K562 (cell line): Measurements from ENCODE around the gene LILRA6. TPM values are rescaled to one million over a fixed set of nuclear protein-coding genes. Genes with fewer than 3 reads are reported as not detected.

Experiments used
- ATAC-seq: fragments of 200-7000 bp; cut with Tn5 transposase; 3 replicates; pipeline ENCODE4 v1.9.1; 2020; ENCODE audit warnings: moderate library complexity
- BruUV-seq: library from RNA; stranded (reverse); fragments of 400-500 nt; replicated peaks from 2 replicates; lab custom pipeline; 2021; lab: Mats Ljungman, UMichigan
- CTCF ChIA-PET: fragments of 300-600 bp; formaldehyde crosslinking; extraction: SDS; loops from one replicate; lab custom pipeline; 2021; ENCODE audit warnings: low intra/inter-chr PET ratio; lab: Yijun Ruan, JAX
- POLR2A ChIA-PET: fragments of 300-600, 350-650 bp; sonication (Branson Sonifier 250); formaldehyde crosslinking; extraction: SDS; loops from one replicate; lab custom pipeline; 2021; ENCODE audit warnings: antibody characterized with exemption, inconsistent platforms; lab: Yijun Ruan, JAX
- DNase-seq, 4 experiments: peaks; one replicate each; pipeline versions ENCODE4 v3.0.0 to v3.0.0-alpha.2; 2011 to 2018; ENCODE audit warnings: low spot score in 3 of 4, mixed read lengths in 3 of 4; ENCODE audit errors: extremely low read depth in 1 of 4
- FAIRE-seq: peaks from 2 replicates; lab custom pipeline; 2011; peaks lifted over from hg19 to GRCh38; lab: Jason Lieb, UNC
- H2AFZ ChIP-seq: 2 replicates; pipeline ENCODE4 v1.6.0; 2011; ENCODE audit warnings: low read depth, low read length, control low read depth, inconsistent platforms
- H3K27ac ChIP-seq: fragments of 200-600 bp; 3 replicates; pipeline ENCODE4 v1.8.0; 2011; ENCODE audit warnings: low read depth, mild to moderate bottlenecking, control low read depth, inconsistent platforms, low read length, moderate library complexity, mixed read lengths; ENCODE audit errors: extremely low read depth
- H3K27me3 ChIP-seq, 2 experiments: fragments of 300-600 bp in 1 of 2; 2 replicates in 1 of 2; 3 replicates in 1 of 2; pipeline versions ENCODE4 v1.6.0 to v1.8.0; 2011; ENCODE audit warnings: inconsistent platforms in 2 of 2, low read length in 2 of 2, mild to moderate bottlenecking in 1 of 2, mixed read lengths in 1 of 2, moderate library complexity in 1 of 2; ENCODE audit not compliant: control insufficient read depth in 2 of 2, insufficient read depth in 2 of 2
- H3K36me3 ChIP-seq: fragments of 300-600 bp; 3 replicates; pipeline ENCODE4 v1.8.0; 2011; ENCODE audit warnings: mild to moderate bottlenecking, low read length, inconsistent platforms; ENCODE audit not compliant: control insufficient read depth, insufficient read depth
- H3K4me1 ChIP-seq, 2 experiments: fragments of 200-600 bp in 1 of 2; replicated peaks in 1 of 2; 2 replicates in 1 of 2; 3 replicates in 1 of 2; pipeline versions ENCODE4 v1.5.1 to v1.8.0; 2011; ENCODE audit warnings: inconsistent platforms in 2 of 2, low read length in 2 of 2, mild to moderate bottlenecking in 1 of 2, mixed read lengths in 1 of 2, moderate library complexity in 1 of 2; ENCODE audit not compliant: control insufficient read depth in 2 of 2, insufficient read depth in 2 of 2
- H3K4me2 ChIP-seq: 2 replicates; pipeline ENCODE4 v1.6.1; 2011; ENCODE audit warnings: low read length, control low read depth, inconsistent platforms, mixed read lengths; ENCODE audit not compliant: insufficient read depth
- H3K4me3 ChIP-seq: fragments of 200-600 bp; sonication (generic), shearing (Covaris generic); 2 replicates; pipeline ENCODE4 v1.5.1; 2016; ENCODE audit warnings: control low read depth, inconsistent platforms
- H3K79me2 ChIP-seq: fragments of 200-600 bp; 3 replicates; pipeline ENCODE4 v1.8.0; 2011; ENCODE audit warnings: low read length, inconsistent platforms; ENCODE audit not compliant: control insufficient read depth, insufficient read depth
- H3K9ac ChIP-seq, 2 experiments: 2 replicates each; pipeline versions ENCODE4 v1.6.0 to v1.6.1; 2011; ENCODE audit warnings: low read depth in 2 of 2, low read length in 2 of 2, control low read depth in 1 of 2, inconsistent platforms in 1 of 2, mild to moderate bottlenecking in 1 of 2, mixed read lengths in 1 of 2; ENCODE audit not compliant: insufficient read depth in 1 of 2
- H3K9me1 ChIP-seq: one replicate; pipeline ENCODE4 v1.6.0; 2011; ENCODE audit warnings: inconsistent platforms, mild to moderate bottlenecking, low read length, moderate library complexity; ENCODE audit not compliant: control insufficient read depth, insufficient read depth
- H3K9me3 ChIP-seq: replicated peaks from 2 replicates; pipeline ENCODE4 v1.5.1; 2011; ENCODE audit warnings: low read depth, low read length, inconsistent platforms; ENCODE audit not compliant: control insufficient read depth, insufficient read depth
- H4K20me1 ChIP-seq: replicated peaks from 2 replicates; pipeline ENCODE4 v1.6.1; 2011; ENCODE audit warnings: low read length, inconsistent platforms, mixed read lengths; ENCODE audit not compliant: control insufficient read depth, insufficient read depth
- LARP7 ChIP-seq: fragments of 450-650 bp; IDR thresholded peaks from 2 replicates; pipeline ENCODE4 v1.6.1; 2016
- PHF21A ChIP-seq: fragments of 450-650 bp; IDR thresholded peaks from 2 replicates; pipeline ENCODE4 v1.6.1; 2017; ENCODE audit warnings: low read depth, borderline replicate concordance
- PURB ChIP-seq: sonication (generic); formaldehyde crosslinking; IDR thresholded peaks from 2 replicates; pipeline ENCODE4 v1.9.0; 2021; ENCODE audit warnings: low read depth, mild to moderate bottlenecking, missing genetic modification reagents
- ZNF12 ChIP-seq: sonication (generic); formaldehyde crosslinking; IDR thresholded peaks from 2 replicates; pipeline ENCODE4 v1.4.0; 2020; ENCODE audit warnings: mild to moderate bottlenecking, missing genetic modification reagents
- ZNF507 ChIP-seq: conservative IDR thresholded peaks from 2 replicates; pipeline ENCODE4 v1.6.1; 2017; ENCODE audit warnings: missing genetic modification characterization, missing compliant biosample characterization
- WGBS: fragments of 100-300 bp; shearing (Covaris generic); methylation state at CpG from one replicate; pipeline ENCODE4 v1.1.6; 2016; ENCODE audit warnings: low coverage, mixed read lengths; ENCODE audit not compliant: insufficient coverage; ENCODE audit errors: missing lambda C conversion rate; 5-methylcytosine and 5-hydroxymethylcytosine counted together
- in situ Hi-C: fragments of 300-500 bp; cut with MboI; formaldehyde crosslinking; loops from 4 replicates; pipeline ENCODE4 v1.15.0; 2018; ENCODE audit warnings: inconsistent platforms, mixed read lengths
- intact Hi-C: fragments of 100-400 bp; cut with micrococcal nuclease; formaldehyde crosslinking; loops from 2 replicates; pipeline ENCODE4 v1.14.2; 2022
- polyA plus RNA-seq, 8 experiments: library from polyadenylated mRNA; depleted of rRNA in 4 of 8; stranded (reverse) in 5 of 8; unstranded in 3 of 8; fragments of >200 nt; fragmentation: Nextera tagmentation in 2 of 8; fragmentation: Illumina TruSeq in 1 of 8; extraction: Ambion mirVana in 2 of 8; extraction: Trizol in 1 of 8; gene quantifications; 2 replicates each; pipeline versions ENCODE4 v1.2.1 to v1.2.3, GENCODE V29; 2011 to 2014; ENCODE audit warnings: inconsistent platforms in 1 of 8, missing spikeins in 1 of 8
- total RNA-seq, 7 experiments: library from RNA; depleted of rRNA in 6 of 7; stranded (reverse); fragments of >200 nt in 6 of 7; fragmentation: Illumina TruSeq in 2 of 7; extraction: Trizol in 2 of 7; gene quantifications; 2 replicates each; pipeline versions ENCODE4 v1.2.1 to v1.2.3, GENCODE V29; 2011 to 2021; ENCODE audit warnings: low replicate concordance in 1 of 7
- TF ChIP-seq, protein P1 (sequence below), 2 experiments: fragments of 450-650 bp; formaldehyde crosslinking in 1 of 2; IDR thresholded peaks; 2 replicates each; pipeline versions ENCODE4 v1.4.0 to v1.6.1; 2014 to 2020; ENCODE audit warnings: mild to moderate bottlenecking in 2 of 2, borderline replicate concordance in 1 of 2, low read depth in 1 of 2

The LILRA6 gene
- total and polyA plus RNA-seq, 9 of the 15 experiments (the other 6 are each of a cell fraction or from before 2014, with no cell fraction given) = 0.03 TPM; not detected in 8

DNA sequence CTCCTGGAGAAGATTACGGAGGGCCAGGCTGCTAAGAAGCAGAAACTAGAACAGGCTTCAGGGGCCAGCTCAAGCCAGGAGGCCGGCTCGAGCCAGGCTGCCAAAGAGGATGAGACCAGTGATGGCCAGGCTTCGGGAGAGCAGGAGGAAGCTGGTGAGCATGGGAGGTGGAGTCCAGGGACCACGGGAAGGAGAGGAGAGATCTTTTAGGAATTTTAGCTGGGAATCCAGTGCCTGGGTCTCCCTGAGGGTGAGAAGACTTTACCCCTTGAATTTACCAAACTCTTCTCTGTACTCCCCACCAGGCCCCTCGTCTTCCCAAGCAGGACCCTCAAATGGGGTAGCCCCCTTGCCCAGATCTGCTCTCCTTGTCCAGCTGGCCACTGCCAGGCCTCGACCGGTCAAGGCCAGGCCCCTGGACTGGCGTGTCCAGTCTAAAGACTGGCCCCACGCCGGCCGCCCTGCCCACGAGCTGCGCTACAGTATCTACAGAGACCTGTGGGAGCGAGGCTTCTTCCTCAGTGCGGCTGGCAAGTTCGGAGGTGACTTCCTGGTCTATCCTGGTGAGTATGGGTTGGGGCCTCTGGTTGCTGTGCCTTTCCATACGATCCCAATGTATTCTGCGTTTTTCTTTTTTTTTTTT is 50.7 kb downstream of the LILRA6 start:
- Histone ChIP-seq H3K9me1 (peaks cover 3% of the 10 kb centered on the region), H3K27me3 (no peaks in the 10 kb centered on the region), H3K4me1 (peaks cover 21 to 42% of the 10 kb centered on the region in 2 experiments), H3K27ac (peak overlapping the region; percentile 100), H3K9me3 (no peaks in the 10 kb centered on the region), H3K4me2 (peak overlapping the region; percentile 96), H4K20me1 (no peaks in the 10 kb centered on the region), H3K36me3 (peaks cover 46% of the 10 kb centered on the region), H3K9ac (peak overlapping the region; percentile 98 to 99), H3K79me2 (peaks cover 44% of the 10 kb centered on the region), H2AFZ (peak overlapping the region; percentile 98), H3K4me3 (peak overlapping the region; percentile 96)
- no TSS peak for BruUV-seq
- 37% methylated on average over 17 of the region's 19 CpGs for WGBS
- no peak for FAIRE-seq
- in situ Hi-C loops = no loop called here
- CTCF ChIA-PET = interaction anchor here (0.7 kb wide), 1 partner anchor 13 kb away, joined by 4 read pairs; no protein-coding TSS in a partner anchor
- TF ChIP-seq ZNF12 (CRISPR knock-in tag) (peak; percentile 84), ZNF507 (tag) (no peak), PHF21A (no peak), PURB (CRISPR knock-in tag) (no peak), LARP7 (no peak)
- TF ChIP-seq, protein P1, sequence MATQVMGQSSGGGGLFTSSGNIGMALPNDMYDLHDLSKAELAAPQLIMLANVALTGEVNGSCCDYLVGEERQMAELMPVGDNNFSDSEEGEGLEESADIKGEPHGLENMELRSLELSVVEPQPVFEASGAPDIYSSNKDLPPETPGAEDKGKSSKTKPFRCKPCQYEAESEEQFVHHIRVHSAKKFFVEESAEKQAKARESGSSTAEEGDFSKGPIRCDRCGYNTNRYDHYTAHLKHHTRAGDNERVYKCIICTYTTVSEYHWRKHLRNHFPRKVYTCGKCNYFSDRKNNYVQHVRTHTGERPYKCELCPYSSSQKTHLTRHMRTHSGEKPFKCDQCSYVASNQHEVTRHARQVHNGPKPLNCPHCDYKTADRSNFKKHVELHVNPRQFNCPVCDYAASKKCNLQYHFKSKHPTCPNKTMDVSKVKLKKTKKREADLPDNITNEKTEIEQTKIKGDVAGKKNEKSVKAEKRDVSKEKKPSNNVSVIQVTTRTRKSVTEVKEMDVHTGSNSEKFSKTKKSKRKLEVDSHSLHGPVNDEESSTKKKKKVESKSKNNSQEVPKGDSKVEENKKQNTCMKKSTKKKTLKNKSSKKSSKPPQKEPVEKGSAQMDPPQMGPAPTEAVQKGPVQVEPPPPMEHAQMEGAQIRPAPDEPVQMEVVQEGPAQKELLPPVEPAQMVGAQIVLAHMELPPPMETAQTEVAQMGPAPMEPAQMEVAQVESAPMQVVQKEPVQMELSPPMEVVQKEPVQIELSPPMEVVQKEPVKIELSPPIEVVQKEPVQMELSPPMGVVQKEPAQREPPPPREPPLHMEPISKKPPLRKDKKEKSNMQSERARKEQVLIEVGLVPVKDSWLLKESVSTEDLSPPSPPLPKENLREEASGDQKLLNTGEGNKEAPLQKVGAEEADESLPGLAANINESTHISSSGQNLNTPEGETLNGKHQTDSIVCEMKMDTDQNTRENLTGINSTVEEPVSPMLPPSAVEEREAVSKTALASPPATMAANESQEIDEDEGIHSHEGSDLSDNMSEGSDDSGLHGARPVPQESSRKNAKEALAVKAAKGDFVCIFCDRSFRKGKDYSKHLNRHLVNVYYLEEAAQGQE (IDR thresholded peaks at IDR 0.05; ENCODE audit: borderline replicate concordance) = no peak
- TF ChIP-seq, protein P1 (CRISPR knock-in tag; IDR thresholded peaks at IDR 0.05; ENCODE audit: low read depth) = no peak
- no peak for DNase-seq
- intact Hi-C loops = no loop called here
- no peak for ATAC-seq
- POLR2A ChIA-PET = interaction anchor here (0.7 to 7.0 kb wide), 8 partner anchors 10 to 65 kb away, joined by 3 to 206 read pairs (median 8); partner anchors contain the start of genes CNOT3, RPS9 and TMC4
